Hepatocyte (in vitro differentiated cells): Measurements from ENCODE around the gene LAMA3.

Experiments used
- EZH2 ChIP-seq: fragments of 200-600 bp; sonication (generic); IDR thresholded peaks from 2 replicates; pipeline ENCODE4 v1.6.1; 2016; ENCODE audit warnings: antibody characterized with exemption, mild to moderate bottlenecking, borderline replicate concordance
- TF ChIP-seq, protein P1 (sequence below): fragments of 200-600 bp; sonication (generic); IDR thresholded peaks from 2 replicates; pipeline ENCODE4 v1.5.1; 2016; ENCODE audit warnings: antibody characterized with exemption, mild to moderate bottlenecking; ENCODE audit not compliant: poor library complexity

DNA sequence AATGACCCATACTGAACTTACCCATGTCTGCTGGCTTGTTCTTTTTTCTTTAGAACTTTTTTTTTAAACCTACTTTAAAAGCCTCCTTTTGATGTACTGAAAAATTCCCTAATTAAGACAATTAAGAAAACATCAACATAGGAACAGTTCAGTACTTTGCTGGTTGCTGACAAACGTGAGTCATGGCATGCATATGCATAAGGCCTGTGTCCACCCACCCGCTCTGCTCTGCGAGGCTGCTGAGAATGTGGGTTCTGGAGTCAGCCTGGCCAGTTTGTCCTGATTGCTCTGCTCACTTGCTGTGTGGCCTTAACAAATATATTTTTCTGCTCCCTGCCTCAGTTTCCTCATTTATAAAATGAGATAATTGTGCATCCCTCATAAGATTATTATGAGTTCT is 27.3 kb downstream of the LAMA3 start:
- TF ChIP-seq, protein P1, sequence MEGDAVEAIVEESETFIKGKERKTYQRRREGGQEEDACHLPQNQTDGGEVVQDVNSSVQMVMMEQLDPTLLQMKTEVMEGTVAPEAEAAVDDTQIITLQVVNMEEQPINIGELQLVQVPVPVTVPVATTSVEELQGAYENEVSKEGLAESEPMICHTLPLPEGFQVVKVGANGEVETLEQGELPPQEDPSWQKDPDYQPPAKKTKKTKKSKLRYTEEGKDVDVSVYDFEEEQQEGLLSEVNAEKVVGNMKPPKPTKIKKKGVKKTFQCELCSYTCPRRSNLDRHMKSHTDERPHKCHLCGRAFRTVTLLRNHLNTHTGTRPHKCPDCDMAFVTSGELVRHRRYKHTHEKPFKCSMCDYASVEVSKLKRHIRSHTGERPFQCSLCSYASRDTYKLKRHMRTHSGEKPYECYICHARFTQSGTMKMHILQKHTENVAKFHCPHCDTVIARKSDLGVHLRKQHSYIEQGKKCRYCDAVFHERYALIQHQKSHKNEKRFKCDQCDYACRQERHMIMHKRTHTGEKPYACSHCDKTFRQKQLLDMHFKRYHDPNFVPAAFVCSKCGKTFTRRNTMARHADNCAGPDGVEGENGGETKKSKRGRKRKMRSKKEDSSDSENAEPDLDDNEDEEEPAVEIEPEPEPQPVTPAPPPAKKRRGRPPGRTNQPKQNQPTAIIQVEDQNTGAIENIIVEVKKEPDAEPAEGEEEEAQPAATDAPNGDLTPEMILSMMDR, result no peak
- TF ChIP-seq EZH2, result no peak
